Measurements from ENCODE around the gene IGSF3.
"Not testable (repeated sequence)": the region's sequence is repeated elsewhere in the genome, so short reads cannot be mapped to it uniquely, and the experiment has no call there.

The IGSF3 gene

DNA sequence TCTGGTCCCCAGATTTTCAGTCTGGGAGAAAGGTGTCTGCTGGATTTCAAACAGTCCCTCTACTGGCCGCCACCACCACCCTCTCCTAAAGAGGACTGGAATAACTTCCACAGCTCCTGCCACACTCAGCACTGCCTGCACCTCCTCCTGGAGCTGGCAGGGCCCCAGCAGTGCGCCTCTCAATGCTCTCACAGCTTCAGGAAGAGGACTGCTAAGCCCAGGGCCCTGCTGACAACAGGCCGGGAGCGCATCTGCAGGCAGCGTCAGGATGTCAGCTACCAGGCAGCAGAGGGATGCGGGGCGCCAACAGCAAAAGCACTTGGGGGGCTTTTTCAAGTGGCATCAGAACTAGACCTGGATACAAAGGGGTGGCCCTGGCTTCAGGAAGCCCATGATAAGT, 40.2 kb downstream of the IGSF3 start:
- DNase-seq = peak; percentile 31

DNA sequence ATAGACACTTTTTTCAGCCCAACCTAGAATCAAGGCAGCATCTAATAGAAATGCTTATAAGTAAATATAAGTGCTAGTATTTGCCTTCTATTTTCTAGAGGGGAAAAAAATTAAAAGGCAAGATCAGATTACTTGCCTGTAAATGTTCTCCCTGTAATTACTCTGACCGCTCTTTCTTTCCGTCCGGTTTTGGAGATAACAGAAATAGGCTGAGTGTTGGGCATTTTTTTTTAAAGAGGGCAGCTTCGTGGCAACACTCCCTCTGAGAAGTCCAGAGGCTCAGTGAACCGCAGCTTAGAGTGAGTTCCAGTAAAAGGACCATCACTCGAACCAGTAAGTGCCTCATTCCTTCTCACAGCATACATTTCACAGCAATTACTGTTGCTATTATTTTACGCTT, 40.6 kb downstream of the IGSF3 start:
- not testable (repeated sequence) for DNase-seq

DNA sequence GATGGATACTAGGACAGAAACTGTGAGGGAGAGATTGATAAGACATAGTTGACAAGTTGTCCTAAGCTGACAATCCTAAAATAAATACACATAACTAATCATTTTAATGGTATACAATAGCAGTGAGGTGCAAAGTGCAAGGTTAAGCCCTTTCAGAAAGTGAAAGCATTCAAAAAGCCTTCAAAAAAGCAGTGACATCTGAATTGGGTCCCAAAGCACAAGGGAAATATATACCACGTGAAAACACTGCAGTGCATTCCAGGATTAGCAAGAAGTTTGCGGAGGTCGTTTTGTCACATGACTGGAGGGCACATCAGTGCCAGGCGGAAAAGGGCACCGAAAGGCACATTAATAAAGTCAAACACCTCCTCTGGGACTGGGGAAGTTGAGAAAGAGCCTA, 42.4 kb downstream of the IGSF3 start:
- not testable (repeated sequence) for DNase-seq

DNA sequence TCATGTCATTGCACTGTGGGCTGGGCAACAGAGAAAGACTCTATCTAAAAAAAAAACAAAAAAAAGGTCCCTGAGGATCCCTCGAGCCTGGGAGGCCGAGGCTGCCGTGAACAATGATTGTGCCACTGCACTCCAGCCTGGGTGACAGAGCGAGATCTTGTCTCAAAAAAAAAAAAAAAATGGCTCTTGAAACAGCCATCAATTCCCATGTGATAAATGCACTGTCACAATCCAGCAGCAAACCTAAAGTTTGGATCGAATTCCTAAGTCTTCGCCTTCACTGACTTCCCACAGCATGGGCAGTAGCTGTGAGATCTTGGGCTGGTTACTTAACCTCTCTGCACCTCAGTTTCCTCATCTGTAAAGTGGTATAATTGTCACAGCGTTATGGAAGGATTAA, 43.5 kb downstream of the IGSF3 start:
- DNase-seq = no peak

DNA sequence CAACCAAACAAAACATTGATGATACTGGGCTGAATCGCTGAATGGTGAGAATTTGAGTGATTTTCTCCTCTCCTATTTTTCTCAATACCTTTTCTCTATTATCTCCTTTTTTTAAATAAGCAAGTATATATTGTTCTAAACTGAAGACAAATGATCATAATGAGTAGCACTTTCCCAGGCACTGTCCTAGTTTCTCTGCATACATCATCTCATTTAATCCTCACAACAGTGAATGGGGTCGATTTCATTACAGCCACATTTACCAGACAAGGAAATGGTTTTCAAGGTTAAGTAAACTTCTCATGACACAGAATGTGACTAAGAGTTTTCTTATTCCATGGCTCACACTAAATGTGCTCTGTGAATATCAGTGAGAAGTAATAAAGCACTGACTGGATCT, 45.0 kb downstream of the IGSF3 start:
- DNase-seq = not testable (repeated sequence)

DNA sequence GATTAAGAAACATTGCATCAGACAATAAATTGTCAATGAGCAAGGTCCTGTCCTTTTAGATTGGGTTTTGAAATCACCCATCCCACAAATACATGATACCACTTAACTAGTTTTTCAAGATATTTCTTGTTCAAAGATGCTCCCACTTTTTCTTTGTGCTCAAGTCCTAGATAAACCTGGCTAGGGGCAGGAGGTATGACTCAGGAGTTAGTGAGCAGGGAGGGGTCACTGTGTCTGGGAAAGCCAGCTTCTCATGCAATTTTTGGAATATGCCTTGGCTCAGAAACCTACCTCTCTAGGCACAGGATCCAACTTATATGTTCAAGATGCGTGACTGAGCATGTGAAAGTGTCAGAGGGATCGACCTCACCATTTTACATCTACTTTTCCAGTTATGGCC, 45.8 kb downstream of the IGSF3 start:
- DNase-seq = not testable (repeated sequence)

DNA sequence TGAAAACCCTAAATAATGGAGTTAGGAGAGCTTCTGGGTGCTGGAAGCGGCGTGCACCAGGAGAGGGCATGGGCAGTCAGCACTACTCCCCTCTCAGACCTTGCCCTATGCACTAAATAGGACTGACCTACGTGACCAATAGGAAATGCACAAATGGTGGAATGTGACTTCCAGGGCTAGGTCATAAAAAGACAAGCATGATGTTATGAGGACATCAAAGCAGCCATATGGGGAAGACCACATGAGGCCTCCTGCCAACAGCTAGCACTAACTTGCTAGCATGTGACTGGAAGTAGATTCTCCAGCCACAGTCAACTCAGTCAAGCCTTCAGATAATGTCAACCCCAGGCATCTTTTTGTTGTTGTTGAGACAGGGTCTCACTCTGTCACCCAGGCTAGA, 47.1 kb downstream of the IGSF3 start:
- DNase-seq = not testable (repeated sequence)

DNA sequence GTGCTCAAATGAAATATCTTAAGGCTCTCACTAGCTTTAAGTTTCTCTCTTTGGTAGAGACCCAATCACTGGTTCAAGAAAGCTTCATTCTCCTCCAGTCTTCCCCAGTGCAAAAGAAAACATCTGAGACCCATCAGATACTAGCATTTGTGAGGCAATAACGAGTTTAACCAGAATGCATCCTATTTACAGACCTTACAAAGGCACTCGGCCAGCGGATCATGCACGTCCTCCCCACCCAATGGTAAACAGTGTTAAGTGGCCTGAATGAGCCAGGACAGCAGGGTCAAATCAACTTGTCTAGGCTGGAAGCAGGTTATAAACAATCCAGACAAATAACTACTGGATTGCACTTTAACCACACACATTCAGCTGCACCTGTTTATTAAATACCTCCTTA, 48.4 kb downstream of the IGSF3 start:
- DNase-seq = peak; percentile 6

DNA sequence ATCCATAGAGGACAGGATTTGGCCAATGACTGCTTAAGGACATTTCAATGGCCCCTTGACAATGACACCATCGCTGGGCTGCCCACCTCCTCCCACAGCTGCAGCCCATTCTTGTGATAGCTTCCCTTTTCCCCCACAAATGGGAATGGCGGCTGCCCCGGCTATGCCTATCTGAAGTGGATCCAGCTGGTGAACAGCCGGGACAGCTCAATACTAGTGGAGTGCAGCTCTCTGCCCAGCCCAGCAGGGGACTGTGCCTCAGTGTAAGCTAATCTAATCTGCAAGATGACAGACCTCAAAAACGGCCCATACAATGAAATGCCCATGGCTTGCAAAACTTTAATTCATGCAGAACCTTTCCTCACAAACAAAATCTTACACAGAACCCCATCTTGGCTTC, 49.7 kb downstream of the IGSF3 start:
- DNase-seq = not testable (repeated sequence)

DNA sequence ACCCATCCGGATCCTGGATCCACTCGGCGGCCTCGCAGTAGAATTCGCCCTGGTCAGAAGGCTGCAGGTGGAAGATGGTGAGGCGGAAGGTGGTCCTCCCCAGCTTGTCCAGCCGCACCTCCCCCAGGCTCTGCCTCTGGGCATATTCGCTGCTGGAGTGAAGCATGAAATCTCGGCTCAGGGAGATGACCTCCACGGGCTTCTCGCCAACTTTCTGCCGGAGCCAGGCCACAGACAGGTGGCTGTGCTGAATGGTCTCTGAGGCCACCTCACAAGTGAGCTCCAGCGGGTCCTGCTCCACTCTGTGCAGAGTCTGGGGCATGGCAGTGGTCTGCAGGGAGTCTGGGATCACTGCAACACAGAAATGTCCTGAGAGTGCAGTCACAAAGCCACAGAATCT, 53.7 kb downstream of the IGSF3 start:
- not testable (repeated sequence) for DNase-seq

DNA sequence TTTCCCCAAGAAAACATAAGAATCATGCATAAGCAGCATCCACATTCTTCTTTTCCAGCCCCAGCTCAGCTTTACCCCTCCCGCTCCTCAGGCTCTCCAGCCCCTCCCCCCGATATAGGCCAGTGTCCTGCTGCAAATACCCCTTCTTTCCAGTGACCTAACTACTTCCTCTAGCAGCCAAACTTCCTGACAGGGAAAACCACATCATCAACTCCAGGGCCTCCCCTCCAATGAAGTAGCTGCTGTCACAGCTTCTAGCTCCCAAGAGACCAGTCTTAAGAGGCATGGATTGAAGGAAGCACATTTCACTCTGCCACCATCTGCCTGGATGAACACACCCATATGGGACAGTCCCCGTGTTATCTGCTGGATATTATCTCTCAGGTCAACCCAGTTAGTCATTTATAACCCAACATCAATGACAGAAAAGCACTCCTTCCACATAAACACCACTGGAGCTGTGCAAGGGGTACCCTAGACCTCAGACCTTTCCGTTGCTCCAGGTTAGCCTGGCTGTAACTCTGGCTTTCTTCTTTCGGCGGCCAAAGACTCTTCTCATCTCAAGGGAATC, 57.6 kb downstream of the IGSF3 start:
- not testable (repeated sequence) for DNase-seq

DNA sequence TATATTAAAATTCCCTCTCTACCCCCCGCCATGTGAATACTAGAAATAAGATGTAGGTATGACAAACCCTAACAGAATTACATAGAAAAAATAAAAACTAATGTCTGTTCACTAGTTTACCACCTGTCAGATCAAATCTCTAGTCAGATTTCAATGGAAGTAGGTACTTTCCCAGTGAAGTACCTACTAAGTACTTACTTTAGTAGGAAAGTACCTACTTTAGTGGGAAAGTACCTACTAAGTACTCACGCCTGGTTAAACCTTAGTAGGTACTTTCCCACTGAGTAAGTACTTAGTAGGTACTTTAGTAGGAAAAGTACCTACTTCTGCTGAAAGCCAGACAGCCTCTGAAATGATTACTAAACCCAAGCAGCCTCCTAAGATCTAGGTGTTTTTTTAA, 58.7 kb downstream of the IGSF3 start:
- not testable (repeated sequence) for DNase-seq

DNA sequence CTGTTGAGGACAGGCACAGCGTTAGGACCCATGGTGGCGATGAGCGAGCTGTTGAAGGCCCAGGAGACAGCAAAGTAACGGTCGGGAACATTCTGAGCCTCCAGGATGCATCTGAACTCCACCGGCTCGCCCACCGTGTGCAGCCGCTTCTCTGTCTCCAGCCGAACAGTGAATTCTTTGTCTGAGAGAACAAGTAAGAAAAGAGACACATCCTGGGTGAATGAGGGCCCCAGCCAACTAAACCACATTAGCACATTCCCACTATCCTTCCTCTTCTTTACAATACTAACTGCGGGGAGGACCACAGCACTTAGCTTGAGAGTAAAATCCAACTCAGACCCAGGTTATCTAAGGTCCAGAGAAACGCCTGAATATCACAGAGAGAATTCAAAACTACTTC, 59.4 kb downstream of the IGSF3 start:
- DNase-seq = not testable (repeated sequence)

DNA sequence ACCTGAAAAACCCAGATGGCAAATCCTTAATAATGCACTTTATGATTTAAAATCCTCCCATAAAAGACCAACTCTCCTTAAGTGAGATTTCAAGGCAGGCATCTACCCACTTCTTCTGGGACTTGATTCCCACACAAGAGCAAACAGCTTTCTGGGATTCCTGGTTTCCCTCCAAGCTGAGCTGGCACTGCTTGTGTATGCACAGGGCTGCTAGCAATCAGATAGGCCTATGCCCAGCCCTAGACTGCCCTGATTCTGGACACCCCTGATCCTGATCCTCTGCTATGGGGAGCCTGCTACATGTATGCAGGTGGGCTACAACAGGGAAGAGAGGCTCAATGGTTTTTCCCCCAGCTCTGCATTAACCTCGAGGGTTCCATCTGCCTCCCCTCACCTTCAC, 60.1 kb downstream of the IGSF3 start:
- not testable (repeated sequence) for DNase-seq

DNA sequence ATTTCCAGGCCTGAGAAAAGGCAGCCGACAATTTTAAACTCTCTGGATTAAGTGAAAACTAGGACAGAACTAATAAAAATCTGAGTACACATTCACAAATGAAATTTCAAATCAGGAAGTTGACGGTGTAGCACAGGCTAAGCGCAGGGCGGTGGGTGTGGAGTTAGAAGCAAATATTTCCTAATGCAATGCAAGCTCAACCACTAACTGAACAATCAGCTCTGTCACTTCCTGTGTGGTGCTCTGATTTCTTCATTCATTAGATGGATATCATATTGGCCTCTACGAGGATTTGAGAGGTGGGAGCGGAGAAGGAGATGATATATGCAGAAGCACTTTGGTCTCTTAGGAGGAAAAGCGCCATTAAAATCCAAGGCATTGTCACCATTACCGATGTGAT, 61.5 kb downstream of the IGSF3 start:
- DNase-seq = not testable (repeated sequence)

DNA sequence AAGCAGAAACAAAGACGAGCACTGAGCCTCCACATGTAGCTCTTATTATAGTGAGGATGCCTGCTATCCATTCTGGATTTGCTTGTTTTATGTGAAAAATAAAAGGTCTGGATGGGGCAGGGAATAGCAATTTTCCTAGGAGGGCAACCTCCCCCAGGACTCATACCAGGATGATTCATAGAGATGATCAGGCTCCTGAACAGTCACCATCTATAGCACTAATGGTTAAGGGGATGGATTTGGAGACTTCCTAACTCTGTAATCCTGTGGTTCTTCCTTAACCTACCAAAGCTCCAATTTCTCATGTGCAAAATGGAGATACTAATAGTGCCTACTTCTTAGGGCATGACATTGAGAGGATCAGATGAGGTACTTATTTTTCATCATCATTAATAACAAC, 62.2 kb downstream of the IGSF3 start:
- no peak for DNase-seq

DNA sequence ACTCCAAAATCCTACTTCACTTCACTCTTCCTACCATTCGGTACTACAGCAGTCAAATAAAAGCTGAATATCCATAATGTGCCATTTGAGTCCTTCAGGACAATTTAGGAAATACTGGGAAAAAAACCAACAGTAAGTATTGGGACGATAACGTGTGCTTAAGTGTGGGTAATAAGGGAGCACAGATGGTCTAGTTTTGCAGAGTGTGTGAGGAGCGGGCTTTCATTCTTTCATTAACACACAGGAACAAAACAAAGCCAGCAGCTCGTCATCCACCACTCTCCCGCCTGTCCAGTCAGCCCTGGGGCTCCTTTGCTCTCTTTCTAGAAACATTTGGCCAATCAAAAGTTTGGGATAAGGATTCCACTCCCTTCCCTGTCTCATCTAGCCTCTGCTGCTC, 63.1 kb downstream of the IGSF3 start:
- not testable (repeated sequence) for DNase-seq

DNA sequence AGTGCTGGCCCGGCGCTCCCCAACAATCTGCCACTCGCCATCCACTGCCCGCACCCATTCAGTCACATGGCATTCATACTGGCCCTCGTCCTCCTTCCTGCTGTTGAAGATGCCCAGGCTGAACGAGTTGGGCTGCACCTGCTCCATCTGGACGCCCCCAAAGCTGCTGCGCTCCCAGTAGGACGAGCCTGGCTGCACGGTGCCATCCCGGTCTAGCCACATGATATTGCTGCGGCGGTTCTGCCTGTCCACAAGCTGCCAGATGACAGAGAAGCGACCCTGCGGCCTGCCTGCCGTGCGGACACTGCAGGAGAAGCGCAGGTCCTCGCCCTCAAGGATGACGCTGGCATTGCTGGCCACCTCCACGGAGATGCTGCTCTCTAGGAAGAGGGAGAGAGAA, 63.9 kb downstream of the IGSF3 start:
- not testable (repeated sequence) for DNase-seq

DNA sequence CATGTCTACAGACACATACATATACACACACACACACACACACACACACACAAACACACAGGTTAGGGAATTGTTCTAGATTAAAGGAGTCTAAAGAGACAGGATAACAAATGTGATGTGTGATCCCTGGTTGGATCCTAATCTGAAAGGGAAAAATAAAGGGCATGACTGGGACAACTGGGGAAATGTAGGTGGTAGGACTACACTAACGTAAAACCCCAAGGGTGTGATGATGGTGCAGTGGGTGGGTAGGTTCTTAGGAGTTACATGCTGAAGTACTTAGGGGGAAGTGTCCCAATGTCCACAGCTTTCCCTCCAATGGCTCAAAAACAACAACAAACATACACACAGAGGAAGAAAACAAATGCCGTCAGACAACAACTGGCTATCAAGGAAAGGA, 68.2 kb downstream of the IGSF3 start:
- DNase-seq = not testable (repeated sequence)

DNA sequence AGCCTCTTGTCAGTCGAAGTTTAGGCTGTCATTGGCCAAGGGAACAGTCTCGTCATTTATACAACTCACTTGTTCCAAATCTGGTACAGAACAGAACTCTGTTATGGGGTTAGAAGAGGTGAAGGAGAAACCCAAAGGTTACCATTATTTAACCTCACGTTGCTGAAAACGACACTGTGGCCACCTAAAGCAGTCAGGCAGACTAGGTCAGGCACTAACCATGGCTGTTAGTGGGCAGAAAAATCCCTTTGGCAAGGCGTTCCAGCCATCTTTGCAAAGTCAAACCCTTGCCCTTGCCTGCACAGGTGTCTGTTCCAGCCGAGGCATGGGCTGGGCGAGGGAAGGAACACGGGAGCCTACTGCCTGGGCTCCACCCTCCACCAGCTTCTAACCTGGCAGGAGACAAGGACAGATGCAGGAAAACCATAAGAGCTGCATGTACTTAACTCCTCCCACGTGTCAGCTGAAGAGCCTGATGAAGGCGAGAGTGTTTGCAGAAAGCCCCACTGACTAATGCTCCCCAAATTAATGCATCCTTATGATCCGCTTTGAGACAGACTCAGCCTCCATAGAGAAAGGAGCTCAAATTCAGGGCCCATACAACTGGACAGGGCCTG, 69.0 kb downstream of the IGSF3 start:
- DNase-seq = not testable (repeated sequence)

DNA sequence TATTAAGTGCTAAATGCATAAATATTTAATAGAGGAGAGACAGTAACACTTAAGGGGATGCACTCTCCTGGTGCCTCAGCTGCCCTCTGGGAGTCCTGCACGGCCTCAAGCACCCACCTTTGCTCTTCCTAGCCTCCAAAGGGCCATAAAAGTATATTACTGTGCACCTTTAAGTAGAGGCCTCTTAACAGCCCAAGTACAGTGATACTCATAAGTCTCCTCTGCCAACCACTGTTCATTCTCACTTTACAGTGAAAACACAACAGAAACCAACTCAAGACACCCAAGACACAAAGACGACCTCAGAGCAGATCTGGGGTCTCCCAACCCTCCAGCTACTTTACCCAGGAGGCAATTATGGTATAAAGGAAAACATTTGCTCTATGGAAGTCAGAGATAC, 70.1 kb downstream of the IGSF3 start:
- DNase-seq = not testable (repeated sequence)

DNA sequence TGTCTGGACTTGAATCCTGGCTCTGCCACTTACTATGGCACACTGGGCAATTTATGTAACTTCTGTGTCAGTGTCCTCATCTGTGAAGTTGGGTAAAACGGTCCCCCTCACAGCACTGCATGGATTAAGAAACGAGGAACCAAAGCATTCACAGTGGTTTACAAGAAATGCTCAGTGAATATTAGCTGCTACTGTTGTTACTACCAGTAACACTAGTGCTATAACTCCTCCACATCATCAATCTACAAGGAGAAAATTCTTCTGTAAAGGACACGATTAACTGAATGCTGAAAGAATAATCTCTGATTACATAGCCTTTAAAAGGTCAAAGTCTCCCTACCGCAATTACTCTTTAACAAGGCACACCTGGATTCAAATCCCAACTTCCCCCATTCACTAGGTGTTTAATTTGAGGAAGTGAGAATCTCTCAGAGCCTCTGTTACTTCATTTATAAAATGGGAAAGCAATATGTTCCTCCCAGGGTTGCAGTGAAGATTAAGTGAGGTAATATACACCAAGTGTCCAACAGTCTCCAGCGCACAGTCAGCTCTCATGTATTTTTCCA, 70.7 kb downstream of the IGSF3 start:
- DNase-seq = not testable (repeated sequence)

DNA sequence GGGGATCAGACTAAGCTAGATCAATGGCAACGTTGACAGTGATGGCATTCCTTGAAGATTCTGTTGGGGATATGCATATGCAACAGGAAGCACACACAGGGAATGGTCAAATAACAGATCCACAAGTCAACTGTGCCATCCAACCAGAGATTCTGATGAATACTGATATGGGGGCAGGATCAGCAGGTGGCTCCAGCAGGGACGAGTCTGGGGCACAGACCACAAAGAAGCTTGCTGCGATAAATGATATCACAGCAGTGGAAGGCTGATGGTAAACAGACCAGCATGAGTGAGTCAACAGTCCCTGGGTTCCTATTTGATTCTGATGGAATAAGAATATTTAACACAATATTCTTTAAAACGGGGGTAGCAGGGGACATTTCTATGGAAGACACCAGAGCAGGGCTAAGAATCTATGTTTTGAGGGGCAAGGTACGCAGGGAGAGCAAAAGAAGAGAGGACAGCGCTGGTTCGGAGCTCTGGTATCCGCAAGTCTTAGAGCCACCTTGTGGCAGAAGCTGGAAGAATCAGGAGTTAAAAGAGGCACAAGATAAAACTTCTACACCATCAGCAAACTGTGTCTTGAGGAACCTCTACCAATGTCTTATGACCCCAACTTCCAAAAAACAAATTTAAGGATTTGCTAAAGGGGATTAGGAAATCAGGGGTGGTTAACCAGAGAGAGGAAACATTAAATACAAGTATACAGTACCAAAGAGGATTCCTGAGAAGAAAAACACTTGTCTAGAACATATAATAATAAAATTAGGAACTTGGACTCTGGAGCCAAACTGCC, 71.4 kb downstream of the IGSF3 start:
- DNase-seq = not testable (repeated sequence)
